Sigmoid colon (tissue), 7 donors: ENCODE data around the gene OR6N1. TPM values are rescaled to one million over a fixed set of nuclear protein-coding genes. Genes with fewer than 3 reads are reported as not detected.

Experiments
- DNase-seq: peaks from one replicate; pipeline ENCODE4 v3.0.0-alpha.2; 2019
- H3K27ac ChIP-seq, 4 donors: fragments of 200-600 bp; sonication (generic); one replicate each; pipeline ENCODE4 v1.5.1; 2016 to 2019; ENCODE audit warnings: mild to moderate bottlenecking in 1 of 4
- H3K27me3 ChIP-seq, 3 donors: fragments of 200-600 bp; sonication (generic); one replicate each; pipeline ENCODE4 v1.5.1; 2019; ENCODE audit warnings: mild to moderate bottlenecking in 1 of 3
- H3K36me3 ChIP-seq, 4 donors: fragments of 200-600 bp; sonication (generic); one replicate each; pipeline ENCODE4 v1.5.1; 2016 to 2019
- H3K4me1 ChIP-seq, 4 donors: fragments of 200-600 bp; sonication (generic); one replicate each; pipeline ENCODE4 v1.5.1; 2017 to 2019
- H3K4me3 ChIP-seq, 4 donors: fragments of 200-600 bp; sonication (generic); one replicate each; pipeline ENCODE4 v1.5.1; 2017 to 2019; ENCODE audit warnings: mild to moderate bottlenecking in 2 of 4, moderate library complexity in 1 of 4
- H3K9me3 ChIP-seq, 4 donors: fragments of 200-600 bp in 3 of 4; sonication (generic) in 3 of 4; one replicate each; pipeline versions ENCODE4 v1.5.1 to v1.6.1; 2013 to 2019
- EP300 ChIP-seq, 4 donors: sonication (generic); formaldehyde crosslinking; IDR thresholded peaks; one replicate each; pipeline ENCODE4 v1.6.1; 2017; ENCODE audit warnings: antibody characterized with exemption in 4 of 4
- POLR2A ChIP-seq, 2 donors: fragments of 450-650 bp; IDR thresholded peaks; one replicate each; pipeline ENCODE4 v1.6.1; 2016; ENCODE audit warnings: antibody characterized with exemption in 2 of 2, mild to moderate bottlenecking in 2 of 2, moderate library complexity in 2 of 2
- POLR2AphosphoS5 ChIP-seq, 4 donors: sonication (generic); formaldehyde crosslinking; IDR thresholded peaks; one replicate each; pipeline ENCODE4 v1.6.1; 2017; ENCODE audit warnings: antibody characterized with exemption in 4 of 4
- WGBS, 2 donors: extraction: QIAGEN DNeasy Blood & Tissue Kit; methylation state at CpG; one replicate each; pipeline ENCODE4 v1.1.7; 2013; 5-methylcytosine and 5-hydroxymethylcytosine counted together
- intact Hi-C: fragments of 100-400 bp; cut with DNase I; formaldehyde crosslinking; loops from one replicate; pipeline ENCODE4 v1.15.1; 2023
- polyA plus RNA-seq, 3 donors: library from polyadenylated mRNA; stranded (reverse); fragments of 200-250 nt; gene quantifications; one replicate each; pipeline ENCODE4 v1.2.3, GENCODE V29; 2013
- total RNA-seq, 4 donors: library from RNA; depleted of rRNA; stranded (reverse); fragments of >200 nt; gene quantifications; one replicate each; pipeline ENCODE4 v1.1.0, GENCODE V29; 2016
- TF ChIP-seq, protein P1 (sequence below), 4 experiments: fragments of 450-650 bp in 3 of 4; fragments of 200-600 bp in 1 of 4; IDR thresholded peaks; one replicate each; pipeline ENCODE4 v1.5.1; 2016 to 2019; ENCODE audit warnings: antibody characterized with exemption in 4 of 4, mild to moderate bottlenecking in 3 of 4, moderate library complexity in 2 of 4
- donor health status: healthy with polysubstance abuse.
- donor health status: Bipolar disorder and iron deficiency.
- donor health status: healthy.

The OR6N1 gene
- total and polyA plus RNA-seq, 7 donors: not detected

DNA sequence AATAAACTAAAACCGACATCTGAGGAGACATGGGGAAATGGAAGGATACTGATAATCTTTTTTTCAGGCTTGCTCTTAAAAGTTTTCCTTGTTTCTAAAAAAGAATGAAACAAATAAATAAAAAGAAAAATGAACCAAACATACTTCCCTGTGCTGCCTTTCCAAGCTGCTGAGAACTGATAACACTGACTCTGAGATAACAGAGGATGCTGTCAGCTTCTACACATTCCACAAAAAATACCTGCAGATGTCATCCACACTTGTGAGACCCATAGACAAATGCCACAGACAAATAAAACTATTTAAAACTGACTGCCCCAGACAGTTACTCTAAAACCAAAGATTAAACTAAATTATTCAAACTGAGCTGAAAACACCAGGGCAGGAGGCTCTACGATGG, 39.5 kb downstream of the OR6N1 start:
- TF ChIP-seq, protein P1, sequence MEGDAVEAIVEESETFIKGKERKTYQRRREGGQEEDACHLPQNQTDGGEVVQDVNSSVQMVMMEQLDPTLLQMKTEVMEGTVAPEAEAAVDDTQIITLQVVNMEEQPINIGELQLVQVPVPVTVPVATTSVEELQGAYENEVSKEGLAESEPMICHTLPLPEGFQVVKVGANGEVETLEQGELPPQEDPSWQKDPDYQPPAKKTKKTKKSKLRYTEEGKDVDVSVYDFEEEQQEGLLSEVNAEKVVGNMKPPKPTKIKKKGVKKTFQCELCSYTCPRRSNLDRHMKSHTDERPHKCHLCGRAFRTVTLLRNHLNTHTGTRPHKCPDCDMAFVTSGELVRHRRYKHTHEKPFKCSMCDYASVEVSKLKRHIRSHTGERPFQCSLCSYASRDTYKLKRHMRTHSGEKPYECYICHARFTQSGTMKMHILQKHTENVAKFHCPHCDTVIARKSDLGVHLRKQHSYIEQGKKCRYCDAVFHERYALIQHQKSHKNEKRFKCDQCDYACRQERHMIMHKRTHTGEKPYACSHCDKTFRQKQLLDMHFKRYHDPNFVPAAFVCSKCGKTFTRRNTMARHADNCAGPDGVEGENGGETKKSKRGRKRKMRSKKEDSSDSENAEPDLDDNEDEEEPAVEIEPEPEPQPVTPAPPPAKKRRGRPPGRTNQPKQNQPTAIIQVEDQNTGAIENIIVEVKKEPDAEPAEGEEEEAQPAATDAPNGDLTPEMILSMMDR (IDR thresholded peaks at IDR 0.05): no peak
- TF ChIP-seq POLR2AphosphoS5 (IDR thresholded peaks at IDR 0.05): no peak
- no peak for TF ChIP-seq EP300 (IDR thresholded peaks at IDR 0.05)
- TF ChIP-seq POLR2A (IDR thresholded peaks at IDR 0.05): no peak

DNA sequence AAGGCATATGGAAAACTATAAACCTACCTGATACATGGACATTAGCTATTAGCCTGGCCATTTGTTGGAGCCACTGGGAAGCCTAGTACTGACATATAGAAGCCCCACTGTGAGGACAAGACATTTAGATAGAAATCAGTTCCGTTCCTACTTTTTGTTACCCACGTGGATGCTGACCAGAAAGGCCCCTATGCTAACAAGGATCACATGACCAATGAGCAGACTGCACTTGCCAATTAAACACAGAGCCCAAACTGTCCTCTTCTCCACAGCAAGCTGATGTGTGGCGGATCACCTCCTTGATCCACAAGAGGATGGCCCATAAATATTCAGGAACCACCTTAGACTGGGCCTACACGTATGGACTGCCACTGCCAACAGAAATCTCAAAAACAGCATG, 40.3 kb downstream of the OR6N1 start:
- TF ChIP-seq POLR2A (IDR thresholded peaks at IDR 0.05): no peak
- TF ChIP-seq EP300 (IDR thresholded peaks at IDR 0.05): no peak
- no peak for TF ChIP-seq POLR2AphosphoS5 (IDR thresholded peaks at IDR 0.05)
- 82 to 84% methylated on average over 4 of the region's 4 CpGs for WGBS, 2 donors
- H3K27me3 ChIP-seq: no peaks in the 10 kb centered on the region
- H3K27ac ChIP-seq: no peak overlapping the region
- H3K4me1 ChIP-seq: no peaks in the 10 kb centered on the region
- no peak for DNase-seq
- no peaks in the 10 kb centered on the region for H3K9me3 ChIP-seq
- H3K4me3 ChIP-seq: no peak overlapping the region
- H3K36me3 ChIP-seq: no peaks in the 10 kb centered on the region
- intact Hi-C loops: no loop called here

More for the DNA sequence above, 39.5 kb downstream of the OR6N1 start:
- Histone ChIP-seq H3K4me1 (no peaks in the 10 kb centered on the region), H3K4me3 (no peak overlapping the region), H3K36me3 (no peaks in the 10 kb centered on the region), H3K27ac (no peak overlapping the region), H3K9me3 (no peaks in the 10 kb centered on the region), H3K27me3 (no peaks in the 10 kb centered on the region)
- WGBS, 2 donors: 72 to 81% methylated on average over 2 of the region's 2 CpGs
- intact Hi-C loops: no loop called here
- no peak for DNase-seq

DNA sequence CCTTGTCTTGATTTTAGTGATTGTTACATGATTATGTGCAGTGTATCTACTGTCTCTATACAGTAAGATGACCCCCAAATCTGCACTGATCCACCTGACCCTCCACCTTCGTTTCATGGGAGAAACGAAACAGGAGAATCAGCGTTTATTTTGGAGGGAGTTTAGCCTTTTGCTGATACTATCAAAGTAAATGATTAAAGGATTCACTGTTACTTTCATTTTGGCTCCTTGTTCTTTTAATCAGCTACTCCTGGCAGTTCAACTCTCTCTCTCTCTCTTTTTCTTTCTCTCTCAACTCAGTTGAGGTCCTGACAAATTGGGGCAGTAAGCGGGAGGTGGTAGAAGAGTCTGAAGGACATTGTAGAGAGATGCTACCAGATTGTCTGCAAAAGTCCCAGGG, 41.5 kb downstream of the OR6N1 start:
- WGBS, 2 donors: 32 to 80% methylated on average over 4 of the region's 4 CpGs
- TF ChIP-seq POLR2A (IDR thresholded peaks at IDR 0.05): no peak
- TF ChIP-seq EP300 (IDR thresholded peaks at IDR 0.05): no peak
- no peak for TF ChIP-seq POLR2AphosphoS5 (IDR thresholded peaks at IDR 0.05)
- TF ChIP-seq, protein P1 (IDR thresholded peaks at IDR 0.05): no peak
- no peak overlapping the region for H3K4me3 ChIP-seq
- H3K27me3 ChIP-seq: no peaks in the 10 kb centered on the region
- H3K9me3 ChIP-seq: no peaks in the 10 kb centered on the region
- no peaks in the 10 kb centered on the region for H3K4me1 ChIP-seq
- no peak for DNase-seq
- H3K27ac ChIP-seq: no peak overlapping the region
- H3K36me3 ChIP-seq: no peaks in the 10 kb centered on the region
- intact Hi-C loops: no loop called here

DNA sequence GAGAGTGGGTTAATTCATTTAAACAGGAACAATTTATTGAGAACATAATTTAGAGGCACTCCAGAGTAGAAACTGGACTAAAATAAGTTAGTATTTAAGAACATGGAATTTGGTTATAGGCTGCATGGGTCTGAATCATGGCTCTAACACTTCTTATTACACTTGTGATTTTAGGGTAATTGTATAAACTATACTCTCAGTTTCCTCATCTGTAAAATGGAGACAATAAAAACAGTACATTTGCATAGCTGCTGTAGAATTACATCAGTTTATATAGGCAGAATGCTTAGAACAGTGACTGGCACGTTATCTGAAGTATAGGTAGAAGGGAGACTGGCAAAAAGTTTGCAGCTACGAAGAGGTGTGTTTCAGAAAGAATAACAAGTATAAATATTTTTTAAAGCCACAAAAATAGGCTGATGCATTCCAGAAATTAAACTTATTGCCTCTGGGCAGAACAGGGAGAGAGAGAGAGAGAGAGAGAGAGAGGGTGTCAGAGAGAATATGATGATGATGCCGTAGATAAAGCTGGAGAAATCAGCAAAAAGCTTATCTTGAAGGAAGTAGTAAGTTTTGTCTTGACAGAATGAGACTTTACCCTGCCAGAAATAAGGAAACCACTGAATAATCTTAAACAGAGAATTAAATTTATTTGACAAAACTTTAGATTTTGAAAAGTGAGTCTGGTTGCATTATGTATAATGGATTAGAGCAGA, 43.3 kb downstream of the OR6N1 start:
- no peaks in the 10 kb centered on the region for H3K36me3 ChIP-seq
- H3K4me1 ChIP-seq: no peaks in the 10 kb centered on the region
- H3K4me3 ChIP-seq: no peak overlapping the region
- WGBS, 2 donors: 60 to 65% methylated on average over 3 of the region's 3 CpGs
- no peak overlapping the region for H3K27ac ChIP-seq
- H3K9me3 ChIP-seq: no peaks in the 10 kb centered on the region
- H3K27me3 ChIP-seq: no peaks in the 10 kb centered on the region
- no peak for TF ChIP-seq POLR2AphosphoS5 (IDR thresholded peaks at IDR 0.05)
- TF ChIP-seq, protein P1 (IDR thresholded peaks at IDR 0.05): no peak
- TF ChIP-seq EP300 (IDR thresholded peaks at IDR 0.05): no peak
- no peak for TF ChIP-seq POLR2A (IDR thresholded peaks at IDR 0.05)
- no peak for DNase-seq
- intact Hi-C loops: no loop called here

DNA sequence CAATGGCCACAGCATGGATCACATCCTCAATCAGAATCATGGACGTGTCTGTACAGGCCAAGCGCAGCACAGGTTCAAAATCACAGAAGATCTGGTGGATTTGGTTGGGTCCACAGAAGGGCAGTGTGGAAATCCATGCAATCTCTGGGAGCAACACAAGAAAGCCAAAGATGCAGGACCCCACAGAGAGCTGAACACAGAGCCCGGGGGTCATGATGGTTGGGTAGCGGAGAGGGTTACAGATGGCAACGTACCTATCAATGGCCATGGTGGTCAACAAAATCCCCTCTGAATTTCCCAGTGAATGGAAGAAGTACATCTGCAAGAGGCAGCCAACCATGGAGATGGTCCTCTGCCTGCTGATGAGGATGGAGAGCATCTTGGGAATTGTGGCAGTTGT, 47.6 kb downstream of the OR6N1 start:
- H3K9me3 ChIP-seq: no peaks in the 10 kb centered on the region
- intact Hi-C loops: no loop called here
- H3K36me3 ChIP-seq: no peaks in the 10 kb centered on the region
- no peaks in the 10 kb centered on the region for H3K27me3 ChIP-seq
- no peaks in the 10 kb centered on the region for H3K4me1 ChIP-seq
- H3K27ac ChIP-seq: no peak overlapping the region
- WGBS, 2 donors: 96% methylated on average over 5 of the region's 5 CpGs
- no peak for DNase-seq
- H3K4me3 ChIP-seq: no peak overlapping the region
- TF ChIP-seq, protein P1 (IDR thresholded peaks at IDR 0.05): no peak
- no peak for TF ChIP-seq EP300 (IDR thresholded peaks at IDR 0.05)
- TF ChIP-seq POLR2AphosphoS5 (IDR thresholded peaks at IDR 0.05): no peak
- no peak for TF ChIP-seq POLR2A (IDR thresholded peaks at IDR 0.05)
